ENCODE results near the gene CCL18. TPM values are rescaled to one million over a fixed set of nuclear protein-coding genes. Genes with fewer than 3 reads are reported as not detected.
"Not testable (repeated sequence)": the region's sequence is repeated elsewhere in the genome, so short reads cannot be mapped to it uniquely, and the experiment has no call there.

Gene CCL18
- total and polyA plus RNA-seq, 2 donors = 9.3 to 461 TPM

DNA sequence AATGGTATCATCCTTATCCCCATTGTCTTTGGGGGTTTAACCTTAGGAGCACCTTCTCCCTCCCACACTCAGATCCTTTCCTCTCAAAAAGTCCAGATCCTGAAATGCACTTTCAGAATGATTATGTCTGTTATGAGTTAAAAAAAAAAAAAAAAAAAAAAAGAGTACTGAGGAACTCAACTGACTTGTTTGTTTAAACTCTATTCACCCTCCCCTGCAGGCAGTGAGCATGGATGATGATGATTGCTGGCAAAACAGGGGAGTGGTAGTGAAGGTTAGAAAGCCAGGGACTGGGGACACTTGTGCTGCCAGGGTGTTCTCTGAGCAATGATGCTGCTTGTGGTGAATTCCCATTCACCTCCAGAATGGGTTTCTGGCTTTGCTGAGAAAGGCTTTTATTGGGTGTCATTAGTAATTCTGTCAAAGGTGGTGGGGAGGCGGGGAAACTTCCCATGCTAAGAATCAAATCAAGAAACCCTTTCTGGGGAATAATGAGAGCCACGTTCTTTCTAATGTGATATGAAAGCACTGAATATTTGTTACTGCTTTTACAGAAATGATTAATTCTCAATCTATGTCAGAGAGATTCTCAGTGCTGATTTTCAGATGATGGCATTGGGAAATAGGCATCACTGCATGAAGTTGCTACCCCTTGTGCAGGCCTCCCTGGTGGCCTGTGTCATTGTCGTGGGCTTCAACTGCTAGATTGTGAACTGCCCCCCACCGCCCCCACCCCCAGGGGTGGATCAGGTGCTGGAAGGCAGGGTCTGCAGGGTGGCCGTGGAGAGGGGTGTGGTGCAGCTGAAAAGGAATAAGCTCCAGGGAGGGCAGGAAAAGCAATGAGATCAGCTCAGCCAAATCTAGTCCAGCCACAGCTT is 53.7 kb downstream of the CCL18 start:
- Histone ChIP-seq H3K9me3 (ENCODE audit: control insufficient read depth in 2 of 2, insufficient read depth in 1 of 2, low read length in 1 of 2) (no peaks in the 10 kb centered on the region), H3K4me1 (ENCODE audit: control insufficient read depth in 2 of 2, insufficient read depth in 2 of 2, low read length in 2 of 2) (no peaks in the 10 kb centered on the region), H3K4me3 (ENCODE audit: low read length in 2 of 2) (no peak overlapping the region), H3K36me3 (ENCODE audit: control insufficient read depth in 2 of 2, insufficient read depth in 2 of 2, low read length in 1 of 2) (no peaks in the 10 kb centered on the region), H3K27me3 (ENCODE audit: control insufficient read depth in 2 of 2, insufficient read depth in 1 of 2, low read length in 1 of 2) (no peaks in the 10 kb centered on the region), H3K27ac (ENCODE audit: low read depth in 1 of 2, low read length in 1 of 2) (no peak overlapping the region)
- 61% methylated on average over 5 of the region's 5 CpGs for WGBS
- DNase-seq (ENCODE audit: low read depth in 6 of 9, low spot score in 9 of 9) = no peak

DNA sequence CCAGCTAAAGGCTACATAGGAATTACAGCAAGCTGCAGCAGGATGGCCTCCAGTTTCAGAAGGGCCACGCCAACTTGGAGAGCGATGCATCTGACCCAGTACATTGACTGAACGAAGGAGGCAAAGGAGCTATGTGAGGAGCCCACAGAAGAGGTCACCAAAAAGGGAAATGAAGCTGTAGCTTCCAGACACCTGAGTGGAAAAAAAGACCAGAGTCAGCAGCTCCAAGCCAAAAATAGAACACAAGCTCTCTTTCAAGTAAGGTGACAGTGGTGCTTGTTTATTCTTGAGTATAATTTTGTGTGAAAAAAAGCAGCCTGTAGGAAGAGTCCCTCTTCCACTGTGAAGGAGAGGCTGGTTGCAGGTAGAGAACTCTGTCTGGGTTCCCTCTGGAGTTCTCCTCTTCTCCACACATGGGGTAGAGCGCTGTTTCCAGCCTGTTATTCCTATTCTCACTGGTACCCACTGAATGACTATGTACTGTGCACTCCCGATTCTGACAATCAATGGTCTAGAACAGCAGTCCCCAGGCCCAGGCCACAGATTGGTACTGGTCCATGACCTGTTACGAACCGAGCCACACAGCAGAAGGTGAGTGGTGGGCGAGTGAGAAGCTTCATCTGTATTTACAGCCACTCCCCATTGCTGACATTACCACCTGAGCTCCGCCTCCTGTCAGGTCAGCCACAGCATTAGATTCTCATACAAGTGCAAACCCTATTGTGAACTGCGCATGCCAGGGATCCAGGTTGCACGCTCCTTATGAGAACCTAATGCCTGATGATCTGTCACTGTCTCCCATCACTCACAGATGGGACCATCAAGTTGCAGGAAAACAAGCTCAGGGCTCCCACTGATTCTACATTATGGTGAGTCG is 54.6 kb downstream of the CCL18 start:
- H3K36me3 ChIP-seq (ENCODE audit: control insufficient read depth in 2 of 2, insufficient read depth in 2 of 2, low read length in 1 of 2) = no peaks in the 10 kb centered on the region
- H3K9me3 ChIP-seq (ENCODE audit: control insufficient read depth in 2 of 2, insufficient read depth in 1 of 2, low read length in 1 of 2) = no peaks in the 10 kb centered on the region
- no peaks in the 10 kb centered on the region for H3K4me1 ChIP-seq (ENCODE audit: control insufficient read depth in 2 of 2, insufficient read depth in 2 of 2, low read length in 2 of 2)
- WGBS = 96% methylated on average over 12 of the region's 12 CpGs
- no peak overlapping the region for H3K27ac ChIP-seq (ENCODE audit: low read depth in 1 of 2, low read length in 1 of 2)
- no peak overlapping the region for H3K4me3 ChIP-seq (ENCODE audit: low read length in 2 of 2)
- no peaks in the 10 kb centered on the region for H3K27me3 ChIP-seq (ENCODE audit: control insufficient read depth in 2 of 2, insufficient read depth in 1 of 2, low read length in 1 of 2)
- no peak for DNase-seq (ENCODE audit: low read depth in 6 of 9, low spot score in 9 of 9)

DNA sequence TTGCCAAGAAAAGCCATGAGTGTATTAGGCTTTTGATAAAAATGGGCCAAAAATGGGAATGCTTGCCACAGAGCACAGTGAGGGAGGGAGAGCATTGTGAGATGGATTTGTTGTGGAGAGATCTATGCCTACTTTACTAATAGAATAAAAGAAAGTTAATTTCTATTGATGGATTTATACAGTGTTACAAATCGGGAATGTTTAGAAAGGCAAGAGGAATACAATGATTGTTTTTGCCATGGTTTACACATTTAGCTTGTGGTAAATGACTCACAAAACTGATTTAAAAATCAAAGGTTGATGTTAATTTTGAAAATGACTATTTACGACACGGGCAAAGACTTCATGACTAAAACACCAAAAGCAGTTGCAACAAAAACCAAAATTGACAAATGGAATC is 56.1 kb downstream of the CCL18 start:
- Histone ChIP-seq H3K27me3 (ENCODE audit: control insufficient read depth in 2 of 2, insufficient read depth in 1 of 2, low read length in 1 of 2) (peaks cover 0 to 3% of the 10 kb centered on the region in 2 donors), H3K9me3 (ENCODE audit: control insufficient read depth in 2 of 2, insufficient read depth in 1 of 2, low read length in 1 of 2) (peaks cover 1 to 7% of the 10 kb centered on the region in 2 donors), H3K4me3 (ENCODE audit: low read length in 2 of 2) (no peak overlapping the region), H3K36me3 (ENCODE audit: control insufficient read depth in 2 of 2, insufficient read depth in 2 of 2, low read length in 1 of 2) (no peaks in the 10 kb centered on the region), H3K27ac (ENCODE audit: low read depth in 1 of 2, low read length in 1 of 2) (no peak overlapping the region), H3K4me1 (ENCODE audit: control insufficient read depth in 2 of 2, insufficient read depth in 2 of 2, low read length in 2 of 2) (no peaks in the 10 kb centered on the region)
- no peak for DNase-seq (ENCODE audit: low read depth in 6 of 9, low spot score in 9 of 9)
- WGBS = 77% methylated on average over 3 of the region's 3 CpGs

DNA sequence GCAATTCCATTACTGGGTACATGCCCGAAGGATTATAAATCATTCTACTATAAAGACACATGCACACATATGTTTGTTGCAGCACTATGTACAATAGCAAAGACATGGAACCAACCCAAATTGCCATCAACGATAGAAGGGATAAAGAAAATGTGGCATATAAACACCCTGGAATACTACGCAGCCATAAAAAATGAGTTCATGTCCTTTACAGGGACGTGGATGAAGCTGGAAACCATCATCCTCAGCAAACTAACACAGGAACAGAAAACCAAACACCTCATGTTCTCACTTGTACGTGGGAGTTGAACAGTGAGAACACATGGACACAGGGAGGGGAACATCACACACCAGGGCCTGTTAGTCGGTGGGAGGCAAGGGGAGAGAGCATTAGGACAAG is 57.0 kb downstream of the CCL18 start:
- not testable (repeated sequence) for H3K27ac ChIP-seq (ENCODE audit: low read depth in 1 of 2, low read length in 1 of 2)

More for the DNA sequence above, 57.0 kb downstream of the CCL18 start:
- H3K27me3 ChIP-seq (ENCODE audit: control insufficient read depth in 2 of 2, insufficient read depth in 1 of 2, low read length in 1 of 2); H3K36me3 ChIP-seq (ENCODE audit: control insufficient read depth in 2 of 2, insufficient read depth in 2 of 2, low read length in 1 of 2); H3K4me3 ChIP-seq (ENCODE audit: low read length in 2 of 2); H3K4me1 ChIP-seq (ENCODE audit: control insufficient read depth in 2 of 2, insufficient read depth in 2 of 2, low read length in 2 of 2); DNase-seq (ENCODE audit: low read depth in 6 of 9, low spot score in 9 of 9): not testable (repeated sequence)
- 76% methylated on average over 6 of the region's 6 CpGs for WGBS
- peaks cover 5 to 15% of the 10 kb centered on the region in 2 donors for H3K9me3 ChIP-seq (ENCODE audit: control insufficient read depth in 2 of 2, insufficient read depth in 1 of 2, low read length in 1 of 2)

Other genes with a start within 250 kb of the CCL18 start
- 0.05 TPM for gene HEATR9, start 195.4 kb upstream of the CCL18 start, total RNA-seq
- gene HEATR9, start 195.4 kb upstream of the CCL18 start, polyA plus RNA-seq = 0.82 TPM
- 26.7 TPM for gene CCL5, start 183.9 kb upstream of the CCL18 start, total RNA-seq
- gene CCL5, start 183.9 kb upstream of the CCL18 start, polyA plus RNA-seq = 27.4 TPM
- gene RDM1, start 133.5 kb upstream of the CCL18 start, total RNA-seq = 5.7 TPM
- gene RDM1, start 133.5 kb upstream of the CCL18 start, polyA plus RNA-seq = 1.1 TPM
- gene LYZL6, start 120.6 kb upstream of the CCL18 start, total RNA-seq = not detected
- 0.11 TPM for gene LYZL6, start 120.6 kb upstream of the CCL18 start, polyA plus RNA-seq
- gene CCL16, start 82.8 kb upstream of the CCL18 start, total RNA-seq = 0.09 TPM
- 0.46 TPM for gene CCL16, start 82.8 kb upstream of the CCL18 start, polyA plus RNA-seq
- 4.1 TPM for gene CCL14, start 77.5 kb upstream of the CCL18 start, total RNA-seq
- 94.2 TPM for gene CCL14, start 77.5 kb upstream of the CCL18 start, polyA plus RNA-seq
- gene CCL15, start 62.7 kb upstream of the CCL18 start, total RNA-seq = not detected
- 0.73 TPM for gene CCL15, start 62.7 kb upstream of the CCL18 start, polyA plus RNA-seq
- gene CCL23, start 46.3 kb upstream of the CCL18 start, total RNA-seq = 0.61 TPM
- 4.2 TPM for gene CCL23, start 46.3 kb upstream of the CCL18 start, polyA plus RNA-seq
- gene CCL3, start 25.9 kb downstream of the CCL18 start, total RNA-seq = 15.9 TPM
- 38.5 TPM for gene CCL3, start 25.9 kb downstream of the CCL18 start, polyA plus RNA-seq
- gene CCL4, start 39.6 kb downstream of the CCL18 start, total RNA-seq = 7.3 TPM
- gene CCL4, start 39.6 kb downstream of the CCL18 start, polyA plus RNA-seq = 15.4 TPM
- gene TBC1D3B, start 112.4 kb downstream of the CCL18 start, total RNA-seq = 1.3 TPM
- 3.9 TPM for gene TBC1D3B, start 112.4 kb downstream of the CCL18 start, polyA plus RNA-seq
- 4.3 TPM for gene CCL3L1, start 132.5 kb downstream of the CCL18 start, total RNA-seq
- 1.9 TPM for gene CCL3L1, start 132.5 kb downstream of the CCL18 start, polyA plus RNA-seq
- gene CCL4L2, start 146.8 kb downstream of the CCL18 start, total RNA-seq = 11.8 TPM
- gene CCL4L2, start 146.8 kb downstream of the CCL18 start, polyA plus RNA-seq = 2.4 TPM
- gene TBC1D3I, start 200.3 kb downstream of the CCL18 start, total RNA-seq = not detected
- 0.87 TPM for gene TBC1D3I, start 200.3 kb downstream of the CCL18 start, polyA plus RNA-seq